ENCODE measurements around the gene LY6G6F.

Gene LY6G6F

DNA sequence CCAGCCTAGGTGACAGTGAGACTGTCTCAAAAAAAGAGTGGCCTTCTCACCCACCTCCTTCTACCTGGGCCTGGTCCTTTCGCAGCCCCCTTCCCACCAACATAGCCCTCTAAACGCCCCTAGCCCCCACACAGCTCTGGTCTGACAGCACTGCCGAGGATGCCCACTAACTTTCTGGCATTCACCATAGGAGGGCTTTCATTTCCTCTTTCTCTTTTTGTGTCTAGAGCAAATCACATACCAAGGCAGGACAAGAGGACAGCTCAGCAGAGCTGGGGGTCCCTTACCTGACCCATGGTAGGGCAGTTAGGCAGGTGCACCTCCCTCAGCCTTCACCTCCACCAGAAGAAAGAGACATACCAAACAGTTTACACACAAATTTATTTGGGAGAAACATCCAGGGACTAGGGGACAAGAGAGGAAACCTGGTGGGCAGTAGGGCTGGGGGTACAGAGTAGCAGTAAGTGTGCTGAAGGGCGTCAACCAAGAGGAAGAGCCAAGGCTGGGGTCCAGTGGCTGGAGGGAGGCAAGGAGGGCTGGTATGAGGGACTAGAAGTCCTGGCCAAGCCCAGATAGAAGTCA is 30.3 kb upstream of the LY6G6F start:
- no peak for DNase-seq

DNA sequence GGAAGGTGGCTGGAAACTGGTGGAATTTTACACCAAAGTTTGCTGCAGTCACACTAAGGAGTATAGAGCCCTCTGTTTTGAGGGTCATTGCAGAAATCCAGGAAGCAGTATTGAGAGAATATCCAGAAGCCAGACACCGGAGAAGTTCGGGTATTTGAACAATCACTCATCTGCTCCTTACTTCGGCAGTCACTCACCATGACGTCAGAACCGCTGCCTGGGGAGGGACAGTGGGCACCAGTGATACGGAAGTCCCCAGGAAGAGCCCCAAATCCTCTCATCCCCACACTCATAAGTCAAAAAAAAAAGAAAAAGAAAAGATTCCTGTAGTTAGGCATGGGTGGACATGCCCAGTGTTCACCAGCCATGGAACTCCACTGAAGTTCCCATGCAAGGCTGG is 29.8 kb upstream of the LY6G6F start:
- DNase-seq, result no peak

DNA sequence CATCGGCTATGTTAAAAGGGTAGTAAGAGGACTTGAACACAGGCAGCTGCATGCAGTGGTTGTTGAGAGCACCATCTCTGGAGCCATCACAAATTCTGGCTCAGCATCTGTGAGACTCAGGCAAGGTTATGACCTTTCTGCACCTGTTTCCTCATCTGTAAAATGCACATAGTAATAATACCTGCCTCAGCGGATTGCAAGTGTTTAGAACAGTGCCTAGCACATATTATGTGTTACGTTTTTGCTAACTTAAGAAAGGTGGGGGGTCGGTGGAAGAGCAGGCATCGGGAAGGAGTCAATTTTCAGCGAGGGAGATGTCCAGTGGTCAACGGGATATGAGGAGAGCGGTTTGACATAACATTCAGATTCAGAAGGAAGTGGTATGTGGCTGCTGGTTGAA is 28.7 kb upstream of the LY6G6F start:
- no peak for DNase-seq

DNA sequence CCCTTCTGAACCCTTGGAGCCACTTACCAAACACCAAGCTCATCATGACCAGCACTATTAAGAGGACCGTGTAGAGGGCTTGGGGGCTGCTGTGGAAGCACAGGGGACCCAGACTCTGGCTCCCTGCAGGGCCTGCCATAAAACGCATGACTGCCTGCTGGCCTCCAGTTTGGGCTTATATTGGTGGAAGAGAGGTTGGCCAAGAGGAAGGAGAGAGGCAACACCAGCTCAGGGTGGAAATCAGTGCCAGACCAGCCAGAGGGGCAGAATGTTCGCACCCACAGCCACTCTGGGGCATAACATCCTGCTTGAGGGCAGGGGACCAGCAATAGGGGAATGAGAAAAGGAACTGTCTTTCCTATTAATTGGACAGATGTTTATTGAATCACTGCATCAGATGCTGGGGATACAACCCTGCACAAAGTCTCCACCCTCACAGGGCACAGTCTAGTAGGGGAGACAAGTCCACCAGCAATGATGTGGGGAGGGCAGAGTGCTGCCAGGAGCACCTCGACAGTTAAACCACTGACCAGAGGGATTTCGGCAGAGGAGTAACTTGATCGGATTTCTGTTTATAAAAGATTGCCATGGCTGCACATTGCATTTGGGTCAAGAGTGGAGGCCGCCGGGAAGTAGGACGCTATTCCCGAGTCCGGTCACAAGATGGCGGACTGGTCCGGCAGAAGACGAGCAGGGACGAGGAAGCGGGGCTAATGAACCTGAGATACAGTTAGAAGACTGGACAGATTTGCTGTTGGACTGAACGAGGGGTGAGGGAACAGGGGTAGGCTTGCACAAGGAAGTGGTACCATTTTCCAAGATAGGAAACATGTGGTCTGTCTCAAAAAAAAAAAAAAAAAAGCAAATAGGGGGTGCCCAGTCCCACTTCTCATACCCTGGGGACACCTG is 26.2 kb upstream of the LY6G6F start, which contains the start of gene LY6G5C:
Gene LY6G5C (minus strand): TSS at position 842 of the 909 bp plus-strand sequence. CDS start 694 bp downstream, at position 148.
- DNase-seq, result peak in 52 of 56 donors; percentile 16 to 87 (median 60)

DNA sequence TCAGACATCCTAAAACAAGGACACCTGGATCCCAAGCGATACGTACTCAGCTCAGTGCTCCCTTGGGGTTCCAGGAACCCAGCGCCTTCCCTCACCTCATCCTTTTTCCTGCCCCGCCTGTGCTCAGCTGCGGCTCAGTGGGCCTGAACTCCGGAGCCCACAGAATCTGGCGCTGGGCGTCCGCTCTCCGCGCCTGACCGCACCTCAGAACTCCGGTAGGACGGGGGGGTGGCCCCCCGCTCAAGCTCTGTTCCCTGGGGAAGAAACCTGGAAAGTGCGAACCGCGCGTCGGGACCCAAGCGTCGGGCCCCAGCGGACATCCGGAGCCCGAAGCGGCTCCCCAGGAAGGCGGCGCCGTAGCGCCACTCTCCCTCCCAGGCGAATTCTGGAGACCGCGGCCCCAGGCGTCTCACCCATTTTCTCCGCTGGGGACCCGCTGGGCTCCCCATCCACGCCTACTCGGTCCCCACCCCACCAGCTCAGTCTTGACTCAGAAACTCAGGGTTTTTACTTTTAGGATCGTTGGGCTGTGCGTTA is 25.5 kb upstream of the LY6G6F start:
- DNase-seq, result peak in 20 of 56 donors; percentile 6 to 46 (median 19)

DNA sequence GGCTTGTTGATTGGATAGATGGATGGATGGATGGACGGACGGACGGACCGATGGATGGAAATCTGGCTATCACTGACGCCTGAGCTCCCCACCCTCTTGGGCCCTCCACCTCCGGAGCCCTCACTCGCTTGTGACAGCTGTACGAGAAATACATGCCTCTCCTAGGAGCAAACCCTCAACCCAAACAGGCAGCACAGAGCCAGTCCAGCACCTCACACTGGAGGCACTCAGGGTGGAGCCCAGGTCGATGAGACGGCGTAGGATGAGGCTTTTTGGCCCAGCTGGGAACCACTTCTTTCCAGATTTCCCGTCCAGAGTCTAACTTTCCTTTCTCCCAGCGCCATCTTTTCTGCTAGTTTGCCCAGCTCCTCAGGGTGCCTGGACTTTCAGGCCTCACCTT is 23.1 kb upstream of the LY6G6F start:
- no peak for DNase-seq

DNA sequence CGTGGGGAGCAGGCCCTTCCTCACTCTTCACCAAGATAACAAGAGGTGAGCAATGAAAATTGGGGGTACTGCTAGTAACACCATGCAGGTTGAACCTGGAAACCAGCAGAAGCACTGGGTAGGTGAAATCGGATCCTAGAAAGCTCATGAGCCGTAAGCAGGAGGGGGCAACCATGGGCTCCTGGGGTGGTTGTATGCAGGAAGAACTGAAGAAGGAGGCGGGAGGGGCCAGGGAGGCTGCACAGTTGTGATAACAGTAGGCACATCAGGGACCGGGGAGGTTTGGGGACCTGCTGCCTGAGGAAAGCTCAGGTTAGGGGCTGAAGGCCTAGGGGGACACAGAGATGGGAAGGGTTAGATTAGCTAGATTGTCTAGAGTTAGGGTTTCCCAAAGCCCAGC is 20.2 kb upstream of the LY6G6F start:
- DNase-seq, result no peak

DNA sequence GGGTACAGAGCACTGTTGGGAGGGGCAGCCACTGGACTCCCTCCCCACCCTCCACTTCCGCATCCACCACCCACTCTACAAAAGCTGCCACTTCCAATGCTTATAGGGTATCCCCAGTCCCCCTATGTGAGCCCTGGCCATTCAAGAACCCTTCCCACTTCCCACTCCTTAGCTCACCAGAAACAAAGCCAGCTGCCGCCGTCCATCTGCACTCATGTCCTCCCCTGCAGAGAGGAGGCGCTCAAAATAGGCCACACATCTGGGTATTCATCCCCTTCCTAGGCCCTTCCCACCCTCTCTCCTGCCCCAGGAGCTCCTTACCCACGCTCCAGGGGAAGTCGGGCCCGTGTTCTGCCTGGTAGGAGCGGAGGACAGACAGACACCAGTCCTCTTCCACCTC is 19.3 kb upstream of the LY6G6F start:
- no peak for DNase-seq

DNA sequence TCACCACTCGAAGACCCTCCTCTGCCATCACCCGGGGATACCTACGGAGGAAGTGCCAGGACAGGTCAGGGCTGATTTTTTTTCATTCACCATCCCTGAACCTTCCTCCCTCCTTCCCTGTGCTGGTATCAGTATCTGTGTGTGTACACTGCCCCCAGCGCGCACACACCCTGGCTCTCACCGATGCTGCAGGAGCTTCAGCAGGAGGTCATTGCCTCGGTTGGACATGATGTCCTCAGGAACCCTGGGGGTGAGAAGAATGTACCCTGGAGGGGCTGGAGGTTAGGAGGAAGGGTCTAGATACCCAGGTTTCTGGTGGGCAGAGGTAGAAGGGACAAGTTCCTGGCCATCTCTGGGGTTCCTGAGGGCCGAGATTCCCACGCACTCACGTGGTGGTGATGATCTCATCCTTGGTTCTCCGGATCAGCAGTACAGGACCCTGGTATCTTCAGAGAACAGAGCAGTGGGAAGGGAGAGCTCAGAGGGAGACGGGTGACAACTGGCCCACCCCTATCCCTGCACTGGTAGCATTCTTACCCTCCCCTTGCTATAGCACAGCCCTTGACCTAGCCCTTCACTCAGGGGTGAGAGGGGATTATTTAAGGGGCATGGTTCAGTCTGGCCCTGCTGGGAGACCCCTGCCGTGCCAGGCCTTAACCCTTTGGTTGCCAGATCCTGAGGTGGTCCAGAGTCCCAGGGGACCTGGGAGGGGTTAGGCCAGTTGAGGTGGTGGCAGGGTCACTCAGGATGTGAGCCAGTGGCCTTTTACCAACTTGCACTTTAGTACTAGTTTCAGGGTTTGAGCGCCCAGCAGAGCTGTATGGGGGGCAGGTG is 18.6 kb upstream of the LY6G6F start:
- DNase-seq, result no peak

DNA sequence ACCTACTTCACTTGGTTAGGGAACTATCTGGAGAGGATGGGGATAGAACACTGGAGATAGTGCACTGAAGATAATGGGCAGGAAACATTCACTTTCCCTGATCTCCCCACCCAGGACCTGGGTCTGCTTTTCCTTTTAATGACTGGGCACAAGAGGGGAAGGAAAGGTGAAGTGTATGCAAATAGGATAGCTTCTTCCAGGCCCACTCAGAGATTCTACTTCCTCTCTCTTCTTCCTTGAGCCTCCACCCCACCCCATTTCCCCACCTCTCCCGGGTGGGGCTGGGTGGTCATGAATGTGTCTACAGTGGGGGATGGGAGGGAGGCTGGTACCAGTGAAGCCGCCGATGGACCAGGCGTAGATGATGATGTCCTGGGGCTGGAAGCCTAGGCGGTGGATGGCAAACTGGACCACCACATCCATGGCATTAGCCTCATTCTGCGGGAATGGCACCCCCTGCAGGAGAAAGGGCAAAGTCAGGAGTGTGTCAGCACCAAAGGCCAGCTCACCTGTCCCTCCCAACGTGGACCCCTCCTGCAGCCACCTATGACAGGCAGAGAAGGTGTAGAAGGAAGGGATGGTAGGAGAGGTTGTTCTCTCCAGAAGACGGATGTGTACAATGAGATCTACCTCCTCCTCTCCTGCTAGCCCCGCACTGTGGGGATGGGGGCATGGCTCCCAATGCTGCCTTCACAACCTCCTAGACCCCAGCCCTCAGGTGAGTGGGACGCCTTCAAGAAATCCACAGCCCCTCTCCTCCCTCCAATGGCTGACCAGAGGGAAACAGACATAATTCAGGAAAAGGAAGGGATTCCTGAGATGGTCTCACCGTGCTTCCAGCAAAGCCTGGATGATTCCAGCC is 17.2 kb upstream of the LY6G6F start:
- DNase-seq, result no peak

DNA sequence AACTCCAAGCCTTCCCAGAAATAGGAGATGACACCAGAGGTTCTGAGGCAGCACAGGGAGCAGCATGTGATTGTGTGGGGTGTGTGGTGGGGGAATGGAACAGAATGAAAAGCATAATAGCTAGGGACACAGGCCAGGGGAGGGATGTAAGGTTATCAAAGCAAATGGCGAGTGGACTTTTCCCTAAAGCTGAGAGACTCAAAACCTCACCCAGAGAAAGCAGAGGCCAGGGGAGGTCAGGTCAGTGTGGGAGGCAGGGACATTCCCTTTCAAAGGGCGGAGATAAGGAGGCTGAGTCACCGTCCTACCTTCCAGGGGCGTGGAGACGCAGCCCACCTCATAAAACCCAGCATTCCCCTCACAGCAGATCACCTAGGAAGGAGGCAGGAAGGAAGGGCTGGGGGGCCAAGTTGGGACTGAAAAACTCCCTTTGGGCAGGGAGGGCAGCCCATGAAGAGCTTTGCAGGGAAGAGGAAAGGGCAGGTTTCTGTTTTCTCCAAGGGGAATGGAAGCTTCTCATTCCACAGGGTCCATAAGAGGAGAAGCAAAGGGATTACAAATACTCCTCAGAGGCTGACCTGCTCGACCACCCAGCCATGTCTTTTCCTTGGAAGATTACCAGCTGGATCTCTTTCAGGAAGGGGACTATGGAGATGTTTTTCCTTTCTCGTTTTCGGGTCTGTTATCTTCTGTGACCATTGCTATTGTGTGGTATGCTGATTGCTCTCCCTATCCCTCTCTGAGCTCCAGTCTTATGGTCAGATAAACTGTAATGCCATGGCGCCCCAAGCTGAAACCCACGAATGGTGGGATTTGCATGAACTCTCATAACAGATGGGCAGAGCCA is 16.2 kb upstream of the LY6G6F start:
- no peak for DNase-seq

DNA sequence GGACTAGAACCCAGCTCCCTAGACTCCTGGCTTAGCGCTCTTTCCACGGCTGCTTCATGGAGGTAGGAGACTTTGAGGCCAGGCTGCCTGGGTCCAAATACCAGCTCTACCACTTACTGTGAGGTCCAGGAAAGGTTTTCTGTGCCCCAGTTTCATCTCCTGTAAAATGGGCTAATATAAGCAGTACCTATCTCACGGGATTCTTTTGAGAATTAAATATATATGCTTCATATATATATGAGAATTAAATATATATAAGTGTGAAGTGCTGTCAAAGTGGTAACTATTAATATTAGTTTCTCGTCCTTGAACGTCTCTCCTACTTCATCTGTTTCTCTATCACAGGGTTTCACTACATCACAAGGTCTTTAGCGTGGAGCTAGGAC is 15.6 kb upstream of the LY6G6F start:
- DNase-seq, result no peak

DNA sequence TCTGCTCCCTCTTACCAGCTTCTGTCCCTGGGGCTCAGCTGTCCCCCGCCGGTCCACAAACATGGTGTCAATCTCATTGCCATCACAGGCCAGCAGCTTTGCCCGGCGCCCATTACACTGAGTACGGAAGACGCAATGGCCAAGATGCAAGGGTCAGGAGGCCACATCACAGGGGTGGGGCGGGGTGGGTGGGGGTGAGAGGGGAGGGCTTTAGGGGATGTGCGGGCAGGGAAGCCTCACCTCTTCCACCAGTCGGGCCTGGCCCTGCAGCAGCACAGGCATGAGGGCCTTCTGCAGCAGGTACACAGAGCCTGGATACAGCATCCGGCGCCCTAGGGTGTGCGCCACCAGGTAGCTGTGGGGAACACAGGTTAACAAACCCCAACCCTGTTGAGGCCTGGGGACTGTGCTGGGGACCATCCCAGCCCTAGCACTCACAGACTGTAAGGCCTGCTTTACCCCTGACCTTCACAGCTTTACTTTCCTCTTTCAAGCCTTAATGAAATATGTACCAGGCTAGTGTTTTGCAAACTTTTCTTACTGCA is 15.0 kb upstream of the LY6G6F start:
- DNase-seq, result no peak

DNA sequence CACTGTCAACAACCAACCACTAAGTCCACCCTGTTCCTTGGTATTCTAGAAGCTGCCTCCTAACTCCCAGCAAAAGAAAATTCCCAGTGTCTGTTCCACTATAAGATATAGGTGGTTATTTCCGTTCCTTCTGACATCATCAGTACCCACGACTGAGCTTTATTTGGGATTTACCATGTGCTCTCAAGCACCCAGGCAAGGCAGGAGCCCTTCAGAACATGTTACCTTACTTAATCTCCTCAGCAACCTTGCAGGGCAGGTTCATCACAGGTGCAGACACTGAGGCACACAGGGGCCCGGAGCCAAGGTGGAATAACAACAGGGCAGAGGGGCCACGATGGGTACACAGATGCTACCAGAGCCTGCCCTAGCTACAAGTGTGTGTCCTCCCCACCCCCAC is 14.3 kb upstream of the LY6G6F start:
- no peak for DNase-seq

DNA sequence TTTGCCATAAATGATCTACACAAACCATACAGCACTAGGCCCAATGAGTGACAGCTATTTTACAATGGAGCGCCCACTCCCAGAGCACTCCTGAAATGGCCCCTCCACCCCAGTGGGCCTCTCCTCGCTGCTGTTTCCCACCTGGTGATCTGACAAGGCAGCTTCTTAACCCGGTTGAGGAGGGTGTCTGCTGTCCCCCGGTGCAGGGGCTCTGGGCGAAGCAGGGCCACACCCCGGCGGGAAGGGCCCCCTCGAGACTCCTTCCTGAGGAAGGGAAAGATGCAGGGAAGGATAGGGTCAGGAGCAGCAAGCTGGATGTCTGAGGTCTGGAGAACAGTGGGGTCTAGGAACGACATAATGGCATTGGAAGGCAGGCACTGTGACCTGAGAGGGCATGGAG is 13.8 kb upstream of the LY6G6F start:
- no peak for DNase-seq

DNA sequence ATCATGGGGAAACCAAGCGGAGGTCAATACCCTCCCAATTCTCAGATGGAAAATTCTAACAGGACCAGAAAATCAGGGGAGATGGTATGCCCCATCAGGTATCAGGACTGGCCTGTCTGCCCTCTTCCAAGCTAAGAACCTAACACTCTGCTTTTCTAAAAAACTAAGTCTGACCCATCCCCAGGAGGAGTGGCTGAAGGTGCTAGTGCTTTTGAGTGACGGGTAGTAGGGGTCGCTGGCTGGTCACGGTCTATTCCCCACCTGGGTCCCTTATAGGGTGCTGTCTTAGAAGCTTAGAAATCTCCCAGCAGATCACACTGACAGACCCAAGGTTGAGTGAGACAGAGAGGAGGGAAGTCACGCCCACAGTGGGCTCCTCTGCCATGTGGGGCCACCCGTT is 13.1 kb upstream of the LY6G6F start:
- DNase-seq, result no peak

DNA sequence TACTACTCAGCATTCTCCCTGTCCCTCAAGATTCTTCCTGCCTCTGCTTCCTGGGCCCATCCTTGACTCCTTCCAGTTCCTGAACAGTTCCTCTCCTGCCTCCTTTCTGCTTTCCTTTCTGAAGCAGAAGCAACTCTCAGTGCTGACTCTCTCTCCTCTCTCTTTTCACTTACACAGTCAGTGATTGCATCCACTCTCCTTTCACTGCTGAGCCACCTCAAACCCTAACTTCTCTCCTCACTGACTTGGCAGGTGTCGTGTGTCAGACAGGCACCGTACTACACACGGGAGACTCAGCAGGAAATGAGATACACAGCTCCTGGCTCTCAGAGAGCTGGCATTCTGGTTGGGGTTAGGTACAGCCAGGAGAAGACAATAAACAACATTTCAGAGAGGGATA is 9.1 kb upstream of the LY6G6F start:
- DNase-seq, result no peak

DNA sequence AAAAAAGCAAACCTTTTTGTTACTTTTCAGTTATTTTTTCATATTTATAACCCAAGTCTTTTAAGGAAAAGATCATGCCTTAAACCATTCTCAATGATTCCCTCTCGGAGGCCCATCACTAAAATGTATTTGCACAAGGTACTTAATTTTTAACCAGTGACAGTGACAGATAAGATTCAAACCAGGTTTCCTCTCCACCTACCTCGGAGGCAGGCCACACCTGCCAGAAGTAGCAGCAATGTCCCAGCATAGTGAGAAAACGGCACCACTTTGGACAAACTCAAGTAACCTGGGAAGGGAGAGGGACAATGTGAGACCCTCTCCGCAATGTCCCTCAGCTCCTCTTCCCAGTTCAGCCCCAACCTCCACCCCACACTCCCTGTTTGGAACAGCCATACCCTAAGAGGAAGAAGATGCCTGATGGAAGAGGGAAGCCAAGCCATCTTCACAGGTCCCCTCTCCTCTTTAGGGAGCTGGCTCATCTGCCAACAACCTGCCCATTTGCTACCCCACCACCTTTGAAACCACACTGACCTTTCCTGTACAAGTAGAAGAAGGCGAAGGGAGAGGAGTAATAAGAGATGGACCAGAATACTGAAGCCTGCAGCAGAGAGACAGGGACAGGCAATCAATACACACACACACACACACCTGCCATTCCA is 5.8 kb upstream of the LY6G6F start:
- DNase-seq, result no peak
